GM10248 (cell line): ENCODE results near the gene CUX1.

Experiments used
- CTCF ChIA-PET: fragments of 300-600 bp; sonication (Branson Sonifier 250); formaldehyde crosslinking; extraction: SDS; loops from one replicate; lab custom pipeline; 2021; ENCODE audit warnings: antibody characterized with exemption; lab: Yijun Ruan, JAX
- POLR2A ChIA-PET: fragments of 350-650 bp; sonication (Branson Sonifier 250); formaldehyde crosslinking; extraction: SDS; loops from one replicate; lab custom pipeline; 2020; ENCODE audit warnings: antibody characterized with exemption; lab: Yijun Ruan, JAX
- DNase-seq: peaks from one replicate; pipeline ENCODE4 v3.0.0; 2012; ENCODE audit errors: extremely low spot score
- TF ChIP-seq, protein P1 (sequence below): IDR thresholded peaks from 2 replicates; pipeline ENCODE4 v1.5.1; 2012; ENCODE audit warnings: mild to moderate bottlenecking, low read depth; ENCODE audit errors: extremely low read depth, missing control alignments, control extremely low read depth

The CUX1 gene

DNA sequence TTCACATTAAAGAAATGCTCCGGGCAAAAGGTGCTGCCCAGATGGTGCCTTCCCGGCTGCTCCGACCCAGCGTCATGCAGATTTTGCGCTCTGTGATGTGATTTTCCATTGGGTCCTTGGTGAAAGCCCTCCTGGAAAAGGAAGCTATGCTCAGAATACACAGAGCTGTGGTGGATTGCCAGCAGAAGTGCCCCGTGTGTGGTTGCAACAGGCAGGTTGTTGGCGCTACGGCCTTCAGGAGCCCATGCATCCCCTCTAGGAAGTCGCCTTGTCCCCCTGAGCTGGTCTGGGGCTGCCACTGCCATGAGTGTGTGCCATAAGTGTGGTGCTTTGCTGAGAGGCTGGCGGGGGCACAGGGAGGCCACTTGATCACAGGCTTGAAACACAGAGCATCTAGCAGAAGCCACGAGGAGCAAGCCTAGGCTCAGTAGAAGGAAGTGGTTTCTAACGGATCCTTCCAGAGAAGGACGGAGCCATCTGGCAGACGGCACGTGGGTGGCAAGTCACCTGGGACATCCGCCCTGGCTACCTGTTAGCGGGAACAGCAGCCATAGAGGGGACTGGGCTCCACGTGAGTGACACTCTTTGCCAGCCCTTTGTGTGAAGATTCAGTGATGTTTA is 210.9 kb downstream of the CUX1 start:
- DNase-seq = no peak
- TF ChIP-seq, protein P1, sequence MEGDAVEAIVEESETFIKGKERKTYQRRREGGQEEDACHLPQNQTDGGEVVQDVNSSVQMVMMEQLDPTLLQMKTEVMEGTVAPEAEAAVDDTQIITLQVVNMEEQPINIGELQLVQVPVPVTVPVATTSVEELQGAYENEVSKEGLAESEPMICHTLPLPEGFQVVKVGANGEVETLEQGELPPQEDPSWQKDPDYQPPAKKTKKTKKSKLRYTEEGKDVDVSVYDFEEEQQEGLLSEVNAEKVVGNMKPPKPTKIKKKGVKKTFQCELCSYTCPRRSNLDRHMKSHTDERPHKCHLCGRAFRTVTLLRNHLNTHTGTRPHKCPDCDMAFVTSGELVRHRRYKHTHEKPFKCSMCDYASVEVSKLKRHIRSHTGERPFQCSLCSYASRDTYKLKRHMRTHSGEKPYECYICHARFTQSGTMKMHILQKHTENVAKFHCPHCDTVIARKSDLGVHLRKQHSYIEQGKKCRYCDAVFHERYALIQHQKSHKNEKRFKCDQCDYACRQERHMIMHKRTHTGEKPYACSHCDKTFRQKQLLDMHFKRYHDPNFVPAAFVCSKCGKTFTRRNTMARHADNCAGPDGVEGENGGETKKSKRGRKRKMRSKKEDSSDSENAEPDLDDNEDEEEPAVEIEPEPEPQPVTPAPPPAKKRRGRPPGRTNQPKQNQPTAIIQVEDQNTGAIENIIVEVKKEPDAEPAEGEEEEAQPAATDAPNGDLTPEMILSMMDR = no peak
- CTCF ChIA-PET = no interaction called here
- POLR2A ChIA-PET = no interaction called here

DNA sequence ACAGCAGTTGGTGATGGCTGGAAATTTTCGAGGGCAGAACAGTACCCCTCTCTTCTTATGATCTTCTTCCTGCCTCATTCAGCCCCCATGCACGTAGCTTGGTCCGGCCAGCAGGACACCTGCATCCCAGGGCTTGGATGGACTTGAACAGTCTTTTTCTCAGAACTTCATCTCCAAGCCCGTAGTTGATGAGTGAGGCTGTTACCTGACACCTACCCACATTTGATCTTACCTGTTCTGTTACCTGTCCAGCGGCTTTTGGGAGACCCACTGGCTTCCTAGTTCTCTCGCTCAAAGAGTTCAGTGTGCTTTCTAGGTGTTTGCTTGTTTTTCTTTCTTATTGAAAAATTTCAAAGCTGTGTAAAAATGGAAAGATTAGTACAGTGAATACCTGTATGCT is 212.2 kb downstream of the CUX1 start:
- DNase-seq = no peak
- ChIA-PET POLR2A (no interaction called here), CTCF (no interaction called here)
- TF ChIP-seq, protein P1 = no peak

GRCh38 chr7:102030696-102031095 is 213.3 kb downstream of the CUX1 start:
- DNase-seq = no peak
- ChIA-PET POLR2A (no interaction called here), CTCF (no interaction called here)
- TF ChIP-seq, protein P1 = no peak

GRCh38 chr7:102036958-102037357 is 219.5 kb downstream of the CUX1 start:
- ChIA-PET CTCF (interaction anchor here (0.8 to 2.3 kb wide), 4 partner anchors 10 to 21 kb away, joined by 3 to 6 read pairs (median 4); no protein-coding TSS in a partner anchor), POLR2A (no interaction called here)
- DNase-seq = no peak
- TF ChIP-seq, protein P1 = no peak

DNA sequence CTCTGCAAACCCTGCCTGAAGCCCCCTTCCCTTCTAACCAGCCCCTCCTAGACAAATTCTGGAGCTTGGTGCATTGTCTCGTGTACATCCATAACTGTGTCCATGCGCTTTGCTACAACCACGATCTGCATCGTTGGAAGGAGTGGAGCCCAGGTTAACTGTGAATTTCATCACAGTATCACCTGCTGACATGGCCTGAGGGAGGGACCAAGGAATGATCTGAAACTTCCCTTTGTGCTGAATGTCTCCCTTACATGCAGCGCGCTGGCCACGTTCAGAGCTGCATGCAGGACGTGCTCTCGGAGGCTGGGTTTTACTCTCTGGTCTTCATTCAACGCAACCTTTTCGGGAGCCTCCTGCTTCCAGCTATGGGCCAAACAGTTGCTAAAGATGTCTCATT is 222.3 kb downstream of the CUX1 start:
- POLR2A ChIA-PET = no interaction called here
- CTCF ChIA-PET = no interaction called here
- DNase-seq = no peak
- TF ChIP-seq, protein P1 = no peak

DNA sequence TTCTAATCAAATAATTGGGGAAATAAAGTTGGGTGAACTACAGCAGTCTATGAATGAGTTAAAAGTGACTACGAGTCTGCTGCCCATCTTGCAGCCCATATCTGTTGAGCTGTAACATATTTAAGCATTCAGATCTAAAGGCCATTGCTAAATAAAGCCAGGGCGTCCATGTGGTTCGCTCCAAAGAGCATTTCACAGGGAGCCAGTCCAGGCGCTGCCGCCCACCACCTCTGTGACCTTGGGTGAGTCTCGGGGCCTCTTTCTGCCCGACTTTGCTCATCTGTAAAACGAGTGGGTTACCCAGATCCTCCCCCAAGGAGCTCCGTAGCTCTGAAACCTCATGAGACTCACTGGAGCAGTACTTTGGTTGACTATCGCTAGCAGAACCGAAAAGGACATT is 223.1 kb downstream of the CUX1 start:
- no peak for DNase-seq
- ChIA-PET CTCF (no interaction called here), POLR2A (no interaction called here)

More for the DNA sequence above, 223.1 kb downstream of the CUX1 start:
- TF ChIP-seq, protein P1 = no peak
